ENCODE measurements around the gene CLSTN2.

Gene CLSTN2

GRCh38 chr3:140595295-140595694, 660.3 kb downstream of the CLSTN2 start:
- Mint-ChIP-seq H3K27me3 (ENCODE audit: low read depth) (peaks cover 3% of the 10 kb centered on the region), H3K4me3 (no peak overlapping the region), H3K9me3 (no peaks in the 10 kb centered on the region), H3K27ac (no peak overlapping the region), H3K36me3 (ENCODE audit: low read depth) (no peaks in the 10 kb centered on the region), H3K4me1 (ENCODE audit: low read depth) (no peaks in the 10 kb centered on the region)
- DNase-seq (ENCODE audit: low spot score) = no peak

GRCh38 chr3:140597364-140597763, 662.4 kb downstream of the CLSTN2 start:
- no peaks in the 10 kb centered on the region for H3K9me3 Mint-ChIP-seq
- no peak for DNase-seq (ENCODE audit: low spot score)
- no peaks in the 10 kb centered on the region for H3K4me1 Mint-ChIP-seq (ENCODE audit: low read depth)
- H3K27me3 Mint-ChIP-seq (ENCODE audit: low read depth) = peaks cover 3% of the 10 kb centered on the region
- no peak overlapping the region for H3K4me3 Mint-ChIP-seq
- H3K36me3 Mint-ChIP-seq (ENCODE audit: low read depth) = no peaks in the 10 kb centered on the region
- H3K27ac Mint-ChIP-seq = no peak overlapping the region

- Mint-ChIP-seq H3K4me3 (no peak overlapping the region), H3K27ac (no peak overlapping the region), H3K4me1 (ENCODE audit: low read depth) (no peaks in the 10 kb centered on the region), H3K27me3 (ENCODE audit: low read depth) (peaks cover under 1% of the 10 kb centered on the region), H3K9me3 (no peaks in the 10 kb centered on the region), H3K36me3 (ENCODE audit: low read depth) (no peaks in the 10 kb centered on the region)
- DNase-seq (ENCODE audit: low spot score) = no peak
Observed at GRCh38 chr3:140597792-140598191, 662.8 kb downstream of the CLSTN2 start.

GRCh38 chr3:140599009-140599408, 664.0 kb downstream of the CLSTN2 start:
- no peaks in the 10 kb centered on the region for H3K36me3 Mint-ChIP-seq (ENCODE audit: low read depth)
- H3K27me3 Mint-ChIP-seq (ENCODE audit: low read depth) = no peaks in the 10 kb centered on the region
- no peak overlapping the region for H3K4me3 Mint-ChIP-seq
- DNase-seq (ENCODE audit: low spot score) = no peak
- H3K27ac Mint-ChIP-seq = no peak overlapping the region
- no peaks in the 10 kb centered on the region for H3K4me1 Mint-ChIP-seq (ENCODE audit: low read depth)
- H3K9me3 Mint-ChIP-seq = no peaks in the 10 kb centered on the region

- DNase-seq (ENCODE audit: low spot score) = no peak
- Mint-ChIP-seq H3K27ac (no peak overlapping the region), H3K9me3 (no peaks in the 10 kb centered on the region), H3K27me3 (ENCODE audit: low read depth) (no peaks in the 10 kb centered on the region), H3K4me3 (no peak overlapping the region), H3K36me3 (ENCODE audit: low read depth) (no peaks in the 10 kb centered on the region), H3K4me1 (ENCODE audit: low read depth) (no peaks in the 10 kb centered on the region)
Observed at GRCh38 chr3:140599496-140599895, 664.5 kb downstream of the CLSTN2 start.

GRCh38 chr3:140601881-140602280, 666.9 kb downstream of the CLSTN2 start:
- Mint-ChIP-seq H3K9me3 (no peaks in the 10 kb centered on the region), H3K27me3 (ENCODE audit: low read depth) (no peaks in the 10 kb centered on the region), H3K4me3 (no peak overlapping the region), H3K36me3 (ENCODE audit: low read depth) (no peaks in the 10 kb centered on the region), H3K4me1 (ENCODE audit: low read depth) (no peaks in the 10 kb centered on the region), H3K27ac (no peak overlapping the region)
- DNase-seq (ENCODE audit: low spot score) = no peak

- Mint-ChIP-seq H3K36me3 (ENCODE audit: low read depth) (no peaks in the 10 kb centered on the region), H3K9me3 (no peaks in the 10 kb centered on the region), H3K27me3 (ENCODE audit: low read depth) (no peaks in the 10 kb centered on the region), H3K4me1 (ENCODE audit: low read depth) (no peaks in the 10 kb centered on the region), H3K4me3 (no peak overlapping the region), H3K27ac (no peak overlapping the region)
- DNase-seq (ENCODE audit: low spot score) = no peak
Observed at GRCh38 chr3:140602781-140603180, 667.8 kb downstream of the CLSTN2 start.

GRCh38 chr3:140603766-140604165, 668.8 kb downstream of the CLSTN2 start:
- Mint-ChIP-seq H3K27me3 (ENCODE audit: low read depth) (no peaks in the 10 kb centered on the region), H3K36me3 (ENCODE audit: low read depth) (no peaks in the 10 kb centered on the region), H3K4me1 (ENCODE audit: low read depth) (no peaks in the 10 kb centered on the region), H3K27ac (no peak overlapping the region), H3K9me3 (no peaks in the 10 kb centered on the region), H3K4me3 (no peak overlapping the region)
- DNase-seq (ENCODE audit: low spot score) = no peak

- H3K36me3 Mint-ChIP-seq (ENCODE audit: low read depth) = no peaks in the 10 kb centered on the region
- no peaks in the 10 kb centered on the region for H3K27me3 Mint-ChIP-seq (ENCODE audit: low read depth)
- H3K27ac Mint-ChIP-seq = no peak overlapping the region
- H3K4me1 Mint-ChIP-seq (ENCODE audit: low read depth) = no peaks in the 10 kb centered on the region
- no peak overlapping the region for H3K4me3 Mint-ChIP-seq
- DNase-seq (ENCODE audit: low spot score) = no peak
- no peaks in the 10 kb centered on the region for H3K9me3 Mint-ChIP-seq
Observed at GRCh38 chr3:140610544-140610943, 675.6 kb downstream of the CLSTN2 start.

- Mint-ChIP-seq H3K36me3 (ENCODE audit: low read depth) (no peaks in the 10 kb centered on the region), H3K27ac (no peak overlapping the region), H3K27me3 (ENCODE audit: low read depth) (no peaks in the 10 kb centered on the region), H3K4me1 (ENCODE audit: low read depth) (no peaks in the 10 kb centered on the region), H3K4me3 (no peak overlapping the region), H3K9me3 (no peaks in the 10 kb centered on the region)
- DNase-seq (ENCODE audit: low spot score) = no peak
Observed at GRCh38 chr3:140614001-140614400, 679.0 kb downstream of the CLSTN2 start.

- Mint-ChIP-seq H3K27me3 (ENCODE audit: low read depth) (no peaks in the 10 kb centered on the region), H3K36me3 (ENCODE audit: low read depth) (no peaks in the 10 kb centered on the region), H3K9me3 (no peaks in the 10 kb centered on the region), H3K4me1 (ENCODE audit: low read depth) (no peaks in the 10 kb centered on the region), H3K4me3 (no peak overlapping the region), H3K27ac (no peak overlapping the region)
- no peak for DNase-seq (ENCODE audit: low spot score)
Observed at GRCh38 chr3:140617135-140617534, 682.1 kb downstream of the CLSTN2 start.

GRCh38 chr3:140626856-140627255, 691.9 kb downstream of the CLSTN2 start:
- H3K27me3 Mint-ChIP-seq (ENCODE audit: low read depth) = peaks cover 3% of the 10 kb centered on the region
- H3K27ac Mint-ChIP-seq = no peak overlapping the region
- H3K4me3 Mint-ChIP-seq = no peak overlapping the region
- H3K36me3 Mint-ChIP-seq (ENCODE audit: low read depth) = no peaks in the 10 kb centered on the region
- H3K4me1 Mint-ChIP-seq (ENCODE audit: low read depth) = no peaks in the 10 kb centered on the region
- no peaks in the 10 kb centered on the region for H3K9me3 Mint-ChIP-seq
- no peak for DNase-seq (ENCODE audit: low spot score)
